AG08396 (cell line): ENCODE data around the gene DYSF.

ENCODE experiments used
- DNase-seq: peaks from one replicate; pipeline ENCODE4 v3.0.0; 2012; ENCODE audit warnings: low spot score, mixed read lengths

The DYSF gene

DNA sequence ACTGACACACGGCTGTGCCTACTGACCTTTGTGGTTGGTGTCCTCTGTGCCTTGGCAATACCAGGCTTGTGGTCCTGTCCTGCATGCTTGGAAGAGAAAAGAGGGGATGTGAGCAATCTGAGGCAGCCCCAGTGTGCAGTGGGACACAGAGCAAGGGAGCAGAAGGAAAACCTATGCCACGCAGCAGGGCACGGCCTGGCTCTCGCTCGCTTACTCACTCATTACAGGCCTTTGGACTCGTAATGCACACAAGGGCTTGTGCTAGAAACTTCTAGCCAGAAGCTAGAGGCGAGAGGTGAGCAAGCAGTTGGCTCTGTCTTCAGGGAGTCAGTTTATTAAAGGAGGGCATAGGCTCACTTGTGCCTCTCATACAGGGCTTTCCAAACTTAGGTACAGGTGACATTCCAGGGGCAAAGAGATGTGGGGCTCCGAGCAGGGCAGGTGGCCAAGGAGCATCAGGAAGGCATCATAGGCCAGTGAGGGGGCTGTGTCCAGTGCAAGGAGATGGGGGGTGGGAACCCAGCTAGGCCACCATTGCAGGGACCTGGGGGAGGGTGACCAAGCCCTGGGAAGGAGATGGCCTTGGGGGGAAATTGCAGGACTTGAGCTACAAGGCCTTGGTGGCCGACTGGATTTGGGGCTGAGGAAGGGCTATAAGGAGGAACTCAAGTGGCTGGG, 100.8 kb downstream of the DYSF start:
- DNase-seq: no peak

DNA sequence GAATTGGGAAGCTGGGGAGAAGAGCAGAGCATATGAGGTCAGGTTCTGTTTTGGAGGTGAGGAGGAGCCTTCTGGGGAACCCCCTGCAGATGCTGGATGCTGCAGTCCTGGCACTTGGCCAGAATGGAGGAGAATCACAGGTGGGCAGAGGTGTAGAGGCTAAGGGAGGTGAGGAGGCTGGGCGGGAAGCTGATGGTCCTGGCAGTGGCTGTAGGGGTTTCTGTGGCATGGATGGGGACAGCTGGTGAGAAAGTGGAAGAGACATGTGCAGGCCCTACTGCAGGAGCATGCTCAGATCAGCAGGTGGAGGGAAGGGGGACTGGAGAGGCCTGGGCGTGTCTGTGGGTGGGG, 101.3 kb downstream of the DYSF start:
- DNase-seq: no peak

GRCh38 chr2:71555798-71556454, 102.6 kb downstream of the DYSF start:
- DNase-seq: no peak

DNA sequence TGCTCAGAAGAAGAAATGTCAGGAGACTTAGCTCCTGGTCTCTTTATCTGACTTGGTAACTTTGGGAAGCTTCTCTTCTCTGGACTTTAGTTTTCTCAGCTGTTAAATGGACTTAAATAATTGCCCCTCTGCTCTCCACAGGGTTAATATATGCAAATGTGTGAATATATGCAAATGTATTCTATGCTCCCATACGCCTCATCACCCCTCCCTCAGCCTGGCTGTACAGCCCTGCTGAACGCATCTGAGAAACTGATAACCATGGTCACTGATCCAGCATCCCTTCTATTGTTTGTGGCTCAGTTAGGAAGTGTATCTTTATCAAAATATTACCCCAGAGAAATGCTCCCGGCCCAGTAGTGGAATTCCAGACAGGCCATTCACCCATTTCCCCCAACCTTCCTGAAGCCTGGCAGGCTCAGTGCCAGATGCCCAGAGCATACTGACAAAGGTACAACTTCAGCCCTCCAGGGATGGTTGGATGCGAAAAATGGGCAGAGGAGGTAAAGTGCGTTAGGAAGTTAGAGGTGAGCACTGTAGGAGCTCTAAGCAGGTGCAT, 103.4 kb downstream of the DYSF start:
- DNase-seq: no peak

GRCh38 chr2:71557321-71557720, 104.0 kb downstream of the DYSF start:
- DNase-seq: no peak

- DNase-seq: no peak
These were observed 105.1 kb downstream of the DYSF start for GRCh38 chr2:71558300-71559051.

DNA sequence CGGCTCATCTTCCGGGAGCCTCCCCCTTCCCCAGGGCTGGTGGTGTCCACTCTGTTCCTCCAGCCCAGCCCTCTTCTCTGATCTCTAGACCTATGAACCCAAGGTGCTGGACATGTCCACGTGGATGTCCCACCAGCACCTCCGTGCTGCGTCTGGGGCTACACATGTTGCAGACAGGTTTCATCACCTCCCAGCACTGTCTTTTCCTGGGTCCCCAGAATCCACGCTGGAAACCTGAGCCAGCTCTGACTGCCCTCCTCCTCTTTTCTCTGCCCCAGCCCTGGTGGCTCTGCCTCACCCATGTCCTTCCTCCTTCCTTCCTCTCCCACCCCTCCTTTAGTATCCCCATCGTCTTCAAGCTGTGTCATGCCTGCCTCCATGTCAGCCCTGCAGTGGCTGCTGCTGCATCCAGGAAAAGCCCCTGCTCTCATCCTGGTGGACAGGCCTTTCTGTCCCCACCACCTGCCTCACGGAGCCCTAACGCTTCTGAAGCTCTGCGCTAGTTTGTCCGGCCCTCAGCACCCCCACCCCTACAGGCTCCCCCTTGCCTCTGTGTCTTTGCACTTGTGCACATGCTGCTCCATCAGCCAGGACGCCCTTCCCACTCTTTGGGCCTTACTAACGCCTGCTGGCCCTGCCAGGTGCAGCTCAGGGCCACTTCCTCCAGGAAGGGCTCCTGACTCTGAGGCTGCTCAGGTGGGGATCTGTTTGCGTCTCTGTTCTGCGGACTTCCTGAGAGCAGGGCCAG, 105.9 kb downstream of the DYSF start:
- no peak for DNase-seq

DNA sequence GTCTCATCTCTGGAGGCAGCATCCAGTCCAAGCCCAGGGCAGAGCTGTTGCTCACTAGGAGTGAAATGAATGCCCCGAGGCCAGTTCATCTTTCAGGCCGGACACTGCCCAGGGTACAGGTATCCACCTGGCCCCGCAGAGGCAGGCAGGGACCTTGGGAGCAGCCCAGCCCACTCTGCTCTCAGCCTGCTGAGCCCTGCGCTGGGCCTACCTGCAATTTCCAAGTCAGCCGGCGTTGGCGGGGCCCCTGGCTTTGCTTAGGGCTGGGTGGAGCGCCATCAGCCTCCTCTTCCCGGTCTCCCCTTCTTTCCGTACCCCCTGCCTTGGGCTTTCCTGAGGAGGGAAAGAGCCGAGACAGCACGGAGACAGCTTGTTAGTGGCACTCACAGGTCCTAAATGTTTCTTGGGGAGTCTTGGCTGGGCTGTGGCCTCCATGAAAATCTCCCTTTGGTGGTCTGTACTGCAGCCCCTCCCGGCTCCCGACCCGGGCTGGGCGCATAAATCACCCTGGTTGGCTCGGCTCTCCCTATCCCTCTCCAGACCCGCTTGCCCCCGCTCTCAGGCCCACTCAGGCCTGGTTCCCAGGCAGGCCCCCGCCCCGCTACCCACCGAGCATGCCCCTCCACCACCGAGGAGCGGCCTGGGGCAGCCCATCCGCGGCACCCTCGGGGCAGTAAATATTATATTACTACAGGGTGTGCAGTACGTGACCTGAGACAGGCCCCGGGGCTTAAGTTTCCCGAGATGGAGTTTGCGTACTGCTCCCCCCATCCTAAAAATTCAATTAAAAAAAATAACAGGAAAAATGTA, 106.7 kb downstream of the DYSF start:
- DNase-seq: no peak

DNA sequence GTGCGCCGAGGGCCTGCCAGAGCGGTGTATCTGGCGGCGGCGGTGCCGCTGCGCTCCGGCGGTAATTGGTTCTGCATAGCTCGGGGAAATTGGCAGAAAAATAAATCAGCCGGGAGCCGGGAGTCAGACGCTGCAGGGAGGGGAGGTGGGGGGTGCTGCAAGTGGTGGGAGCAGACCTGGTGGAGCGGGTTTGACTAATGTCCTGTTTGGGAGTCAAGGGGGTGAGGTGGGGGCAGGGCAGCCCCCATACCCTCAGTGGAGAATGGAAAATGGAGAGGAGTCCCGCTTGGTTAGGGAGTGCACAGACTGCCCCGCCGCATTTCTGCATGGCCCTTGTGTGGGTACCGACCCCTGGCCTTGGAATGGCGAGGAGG, 107.3 kb downstream of the DYSF start:
- DNase-seq: no peak

GRCh38 chr2:71561441-71562267, 108.3 kb downstream of the DYSF start:
- no peak for DNase-seq

DNA sequence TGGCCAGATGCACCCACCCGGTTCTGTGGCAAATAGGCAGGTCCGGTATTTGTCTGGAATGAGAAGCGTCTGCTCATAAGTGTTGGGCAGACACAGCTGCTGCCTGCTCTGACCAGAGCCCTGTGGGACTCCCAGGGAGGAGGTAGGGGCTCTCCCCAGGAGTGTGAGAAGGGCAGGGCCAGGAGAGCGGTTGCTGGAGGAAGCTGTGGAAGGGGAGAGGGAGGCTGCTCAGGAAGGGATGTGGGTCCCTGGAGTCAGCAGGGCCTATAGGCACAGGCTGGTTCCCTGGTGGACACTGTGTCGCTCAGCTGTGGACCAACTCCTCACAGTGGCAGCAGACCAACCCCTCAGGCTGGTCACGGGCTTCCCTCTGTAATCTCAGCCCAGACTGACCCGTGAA, 109.2 kb downstream of the DYSF start:
- no peak for DNase-seq

- no peak for DNase-seq
These were observed 110.5 kb downstream of the DYSF start for GRCh38 chr2:71563872-71564271.

DNA sequence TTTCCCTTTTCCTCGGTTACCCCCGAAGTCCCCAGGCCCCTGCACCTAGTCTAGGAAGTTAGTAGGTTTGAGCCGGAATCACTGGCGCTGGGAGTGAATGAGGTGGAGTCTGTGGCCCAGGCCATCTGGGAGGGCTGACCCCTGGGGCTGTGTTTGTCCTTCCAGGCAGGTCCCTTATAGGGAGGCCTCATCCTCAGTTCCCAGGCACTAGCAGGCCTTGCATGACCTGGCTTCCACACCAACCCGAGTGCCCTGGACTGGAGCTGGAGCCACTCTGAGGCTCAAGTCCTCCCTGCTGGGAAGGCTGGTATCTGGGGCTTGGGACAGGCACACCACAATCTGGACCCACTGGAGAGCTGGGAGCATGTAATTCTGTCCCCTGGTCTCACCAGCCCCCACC, 111.0 kb downstream of the DYSF start:
- DNase-seq: no peak

DNA sequence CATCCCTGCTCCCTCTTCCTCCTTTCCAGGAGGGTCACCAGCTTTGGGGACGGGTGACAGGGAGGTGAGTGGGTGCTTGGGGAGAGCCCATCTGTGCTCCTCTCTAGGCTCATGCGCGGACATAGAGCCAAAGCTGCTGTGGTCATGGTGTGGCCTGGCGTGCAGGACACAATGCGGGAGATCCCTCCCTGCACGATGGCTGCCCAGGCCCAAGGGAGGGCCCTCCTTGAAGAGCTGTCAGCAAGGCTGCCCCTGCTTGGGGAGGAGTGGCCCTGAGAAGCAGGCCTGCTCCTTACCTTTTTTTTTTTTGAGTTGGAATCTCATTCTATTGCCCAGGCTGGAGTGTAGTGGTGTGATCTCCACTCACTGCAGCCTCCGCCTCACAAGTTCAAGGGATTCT, 111.4 kb downstream of the DYSF start:
- no peak for DNase-seq

DNA sequence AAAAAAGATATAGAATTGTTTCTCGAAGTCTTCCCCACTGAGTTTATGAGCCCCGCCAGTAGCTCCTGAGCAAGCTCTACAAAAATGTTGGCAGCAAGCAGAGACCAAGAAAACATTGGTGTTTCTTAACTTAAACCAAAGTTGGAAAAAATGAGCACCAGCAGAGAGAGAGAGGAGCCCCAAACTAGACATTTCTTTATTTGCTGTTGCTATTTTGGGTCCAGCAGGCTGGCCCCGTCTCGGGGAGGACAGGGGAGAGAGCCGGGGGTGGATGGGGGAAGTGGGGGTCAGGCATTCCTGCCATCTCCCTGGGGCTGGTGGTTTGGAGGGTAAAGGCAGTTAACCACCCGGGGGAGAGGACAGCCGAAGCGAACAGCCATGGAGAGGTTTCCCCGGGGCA, 113.0 kb downstream of the DYSF start:
- no peak for DNase-seq

DNA sequence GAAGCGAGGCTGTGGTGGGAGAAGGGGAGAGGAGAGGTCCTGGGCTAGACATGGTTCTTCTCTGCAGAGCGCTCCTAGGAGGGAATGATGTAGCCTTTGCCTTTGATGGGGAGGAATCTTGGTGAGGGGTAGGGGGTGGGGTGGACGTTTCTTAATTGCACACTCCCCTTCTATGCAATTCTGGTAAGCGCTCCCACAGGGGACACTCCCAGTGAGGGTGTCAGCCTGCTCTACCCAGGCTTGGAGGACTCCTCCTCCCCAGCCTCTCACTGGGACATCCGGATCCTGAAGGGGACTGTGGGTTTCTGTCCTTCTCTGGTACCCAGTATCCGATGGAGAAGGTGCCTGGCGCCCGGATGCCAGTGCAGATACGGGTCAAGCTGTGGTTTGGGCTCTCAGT, 114.3 kb downstream of the DYSF start:
- DNase-seq: no peak

DNA sequence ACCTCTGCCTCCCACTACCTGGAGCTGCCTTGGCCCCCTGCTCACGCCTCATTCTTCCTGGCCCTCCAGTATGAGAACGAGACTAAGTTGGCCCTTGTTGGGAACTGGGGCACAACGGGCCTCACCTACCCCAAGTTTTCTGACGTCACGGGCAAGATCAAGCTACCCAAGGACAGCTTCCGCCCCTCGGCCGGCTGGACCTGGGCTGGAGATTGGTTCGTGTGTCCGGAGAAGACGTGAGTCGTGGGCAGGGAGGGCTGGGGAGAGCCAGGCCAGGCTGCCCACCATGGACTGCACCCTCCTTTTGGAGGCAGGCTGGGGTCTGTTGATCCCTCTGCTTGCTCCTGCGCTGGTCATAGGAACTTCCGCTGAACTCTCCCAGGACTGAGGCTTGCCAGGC, 114.7 kb downstream of the DYSF start:
- DNase-seq: no peak

DNA sequence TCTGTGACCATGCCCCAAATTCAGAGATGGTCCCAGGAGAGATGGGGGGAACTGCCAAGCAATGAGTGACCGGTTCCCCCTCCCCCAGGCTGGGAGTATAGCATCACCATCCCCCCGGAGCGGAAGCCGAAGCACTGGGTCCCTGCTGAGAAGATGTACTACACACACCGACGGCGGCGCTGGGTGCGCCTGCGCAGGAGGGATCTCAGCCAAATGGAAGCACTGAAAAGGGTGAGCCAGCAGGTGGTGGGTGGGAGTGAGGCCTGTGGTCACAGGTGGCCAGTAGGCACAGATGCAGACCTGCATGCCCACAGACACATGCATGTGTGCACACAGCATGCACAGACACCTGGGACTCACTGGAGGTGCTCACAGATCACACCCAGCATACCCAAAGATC, 117.2 kb downstream of the DYSF start:
- DNase-seq: no peak

DNA sequence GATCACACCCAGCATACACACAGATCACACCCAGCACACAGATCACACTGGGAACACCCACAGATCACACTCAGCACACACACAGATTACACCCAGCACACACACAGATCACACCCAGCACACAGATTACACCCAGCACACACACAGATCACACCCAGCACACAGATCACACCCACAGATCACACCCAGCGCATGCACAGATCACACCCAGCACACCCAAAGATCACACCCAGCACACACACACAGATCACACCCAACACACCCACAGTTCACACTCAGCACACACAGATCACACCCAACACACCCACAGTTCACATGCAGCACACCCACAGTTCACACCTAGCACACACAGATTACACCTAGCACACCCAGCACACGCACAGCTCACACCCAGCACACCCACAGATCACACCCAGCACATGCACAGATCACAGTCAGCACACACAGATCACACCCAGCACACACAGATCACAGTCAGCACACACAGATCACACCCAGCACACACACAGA, 117.6 kb downstream of the DYSF start:
- no peak for DNase-seq

GRCh38 chr2:71571945-71572344, 118.6 kb downstream of the DYSF start:
- DNase-seq: no peak

GRCh38 chr2:71575966-71576365, 122.6 kb downstream of the DYSF start:
- DNase-seq: no peak
